Measurements from ENCODE around the gene PLCB2.

The PLCB2 gene

DNA sequence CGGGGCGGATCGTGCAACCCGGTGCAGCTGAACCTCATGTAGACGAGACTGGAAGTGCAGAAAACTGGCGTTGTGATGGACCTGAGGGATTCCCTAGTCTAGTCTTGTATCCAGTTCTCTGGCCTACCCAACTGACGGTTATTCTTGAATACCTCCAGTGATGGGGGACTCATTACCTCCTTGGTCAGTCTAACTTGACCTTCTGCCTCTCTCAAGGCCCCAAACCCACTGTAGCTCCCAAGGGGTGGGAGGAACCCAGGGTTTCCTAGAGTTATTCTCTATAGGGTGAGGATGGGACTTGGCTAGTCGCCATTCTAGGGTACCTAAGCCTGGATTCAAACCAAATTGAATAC, 57.5 kb downstream of the PLCB2 start:
- no peak for DNase-seq (ENCODE audit: low read depth in 2 of 2)

GRCh38 chr15:40249477-40250303, 58.0 kb downstream of the PLCB2 start:
- no peak for DNase-seq (ENCODE audit: low read depth in 2 of 2)

- DNase-seq (ENCODE audit: low read depth in 2 of 2): no peak
Observed at GRCh38 chr15:40248006-40248783, 59.5 kb downstream of the PLCB2 start.

- DNase-seq (ENCODE audit: low read depth in 2 of 2): no peak
Observed at GRCh38 chr15:40247406-40247971, 60.2 kb downstream of the PLCB2 start.

GRCh38 chr15:40246496-40247280, 61.0 kb downstream of the PLCB2 start:
- no peak for DNase-seq (ENCODE audit: low read depth in 2 of 2)

DNA sequence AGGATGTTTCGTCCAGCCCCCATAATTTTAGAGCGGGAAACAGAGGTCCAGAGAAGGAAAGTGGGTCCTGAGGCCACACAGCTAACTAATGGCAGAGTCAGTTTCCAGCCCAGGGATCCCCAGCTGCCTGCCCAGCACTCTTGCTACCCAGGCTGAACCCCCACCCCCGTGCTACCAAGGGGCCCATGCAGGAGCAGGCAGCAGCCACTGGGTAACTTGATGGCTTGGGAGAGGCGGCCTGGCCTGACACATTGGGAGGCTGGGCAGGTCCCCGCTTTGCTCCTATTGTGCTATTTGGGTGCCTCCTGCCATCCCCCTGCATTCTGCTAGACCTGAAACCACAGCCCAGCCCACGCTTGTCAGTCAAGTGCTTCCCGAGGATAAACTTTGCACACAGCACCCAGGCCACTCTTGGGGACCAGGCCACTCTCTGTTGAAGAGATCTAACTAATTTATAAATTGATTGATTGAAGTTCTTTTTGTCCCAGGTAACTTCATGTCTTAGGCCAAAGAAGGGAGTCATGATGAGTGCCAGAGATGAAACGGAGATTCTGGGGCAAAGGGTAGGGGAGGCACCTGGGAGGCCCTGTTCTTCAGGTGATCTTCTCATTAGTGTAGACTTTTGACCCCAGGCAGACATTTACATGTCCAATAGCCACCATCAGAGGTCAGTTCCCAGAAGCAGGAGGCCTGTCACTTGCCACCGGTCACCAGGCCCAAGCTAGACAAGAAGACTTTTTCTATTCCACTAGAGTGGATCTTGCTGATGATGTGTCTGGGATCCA, 61.9 kb downstream of the PLCB2 start:
- no peak for DNase-seq (ENCODE audit: low read depth in 2 of 2)

GRCh38 chr15:40244961-40245523, 62.7 kb downstream of the PLCB2 start:
- DNase-seq (ENCODE audit: low read depth in 2 of 2): no peak

DNA sequence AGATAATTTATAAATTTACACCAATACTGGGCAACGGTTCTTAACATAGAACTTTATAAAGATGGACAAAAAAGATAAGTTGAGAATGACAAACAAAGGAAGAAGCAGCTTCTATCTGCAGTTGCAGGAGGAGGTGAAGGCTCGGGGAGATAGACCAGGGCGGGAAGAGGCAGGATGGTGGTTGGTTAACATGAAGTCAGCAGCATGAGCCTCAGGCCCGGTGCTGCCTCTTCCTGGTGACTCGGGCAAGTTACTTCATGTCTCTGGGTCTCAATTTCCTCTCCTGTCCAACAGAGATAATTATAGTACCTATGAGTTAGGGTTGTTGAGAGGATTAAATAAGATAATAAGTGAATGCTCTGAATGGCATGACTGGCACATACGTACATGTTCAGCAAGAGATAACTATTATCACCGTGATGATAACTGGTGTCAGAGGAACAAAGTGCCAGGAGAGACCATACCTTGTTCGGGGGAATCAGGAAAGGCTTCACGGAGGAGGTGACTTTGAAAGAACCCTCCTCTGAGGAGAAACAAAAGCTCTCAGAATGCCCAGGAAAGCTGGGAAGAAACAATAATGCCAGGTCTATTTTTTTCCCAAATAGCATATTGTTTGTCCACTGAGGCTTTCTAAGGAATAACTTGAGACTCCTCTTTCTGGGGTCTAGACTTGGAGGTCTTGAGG, 64.5 kb downstream of the PLCB2 start:
- no peak for DNase-seq (ENCODE audit: low read depth in 2 of 2)

DNA sequence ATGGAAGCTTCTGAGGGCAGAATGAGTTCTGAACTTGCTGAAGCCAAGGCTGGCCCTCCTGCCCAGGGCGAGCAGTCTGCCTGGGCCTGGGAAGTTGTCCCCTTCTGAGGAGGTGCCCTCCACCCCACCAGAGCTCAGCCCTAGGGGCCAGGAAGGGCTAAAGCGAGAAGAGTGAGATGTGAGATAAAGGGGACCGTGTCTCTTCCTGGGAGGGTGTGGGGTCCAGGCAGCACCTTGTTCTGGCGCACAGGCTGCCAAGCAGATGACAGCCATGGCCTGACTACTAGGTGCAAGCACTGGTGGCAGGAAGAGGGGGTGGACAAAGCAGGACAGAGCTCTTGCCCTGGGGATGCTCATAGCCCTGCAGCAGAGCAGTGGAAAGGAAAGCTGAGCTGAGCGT, 65.1 kb downstream of the PLCB2 start:
- no peak for DNase-seq (ENCODE audit: low read depth in 2 of 2)

DNA sequence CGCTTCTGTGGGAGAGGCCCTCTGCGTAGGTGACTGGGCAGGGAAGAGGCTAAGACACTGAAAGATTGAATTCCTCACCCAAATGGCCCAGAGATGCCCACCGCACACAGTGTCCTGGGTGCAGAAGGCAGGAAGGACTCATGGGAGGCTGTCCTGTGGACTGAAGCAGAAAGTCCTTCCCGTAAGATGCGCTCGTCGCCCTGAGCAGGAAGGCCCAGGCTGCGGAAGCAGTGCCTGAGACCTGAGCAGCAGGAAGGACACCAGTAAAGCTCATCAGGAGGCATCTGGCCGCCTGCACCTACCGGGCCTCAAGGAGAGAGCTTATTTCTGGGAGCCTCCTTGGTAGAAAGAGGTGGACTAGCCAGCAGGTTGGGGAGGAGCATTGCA, 65.5 kb downstream of the PLCB2 start:
- DNase-seq (ENCODE audit: low read depth in 2 of 2): no peak

- DNase-seq (ENCODE audit: low read depth in 2 of 2): no peak
Observed at GRCh38 chr15:40241269-40242212, 66.2 kb downstream of the PLCB2 start.

- no peak for DNase-seq (ENCODE audit: low read depth in 2 of 2)
Observed at GRCh38 chr15:40240619-40241221, 67.0 kb downstream of the PLCB2 start.

- DNase-seq (ENCODE audit: low read depth in 2 of 2): no peak
Observed at GRCh38 chr15:40239693-40240618, 67.8 kb downstream of the PLCB2 start.

DNA sequence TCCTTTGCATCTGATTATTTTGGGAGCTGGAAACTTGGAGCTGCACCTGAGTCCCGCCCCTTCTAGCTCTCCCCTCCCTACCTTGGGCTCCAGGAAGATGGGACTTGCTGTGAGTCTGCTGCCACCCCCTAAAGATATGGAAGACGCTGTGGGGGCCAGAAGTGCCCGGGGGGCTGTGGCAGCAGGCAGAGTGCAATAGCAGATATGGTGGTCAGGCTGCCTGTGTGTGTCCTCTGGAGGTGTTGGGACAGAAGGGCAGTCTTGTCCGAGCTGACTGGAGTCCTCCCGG, 68.4 kb downstream of the PLCB2 start:
- DNase-seq (ENCODE audit: low read depth in 2 of 2): no peak

- DNase-seq (ENCODE audit: low read depth in 2 of 2): peak in 1 of 2 donors; percentile 46
Observed at GRCh38 chr15:40238532-40239403, 69.0 kb downstream of the PLCB2 start, which contains the start of gene PAK6. PAK6 (plus strand) TSS chr15:40239063; CDS start chr15:40264786, 25,723 bp downstream.

Measured in activated CD4-positive, alpha-beta T cell treated with anti-CD3 and anti-CD28 coated beads for 24 hours (primary cell).